HUES6 (cell line): ENCODE measurements around the gene PRELID3B.
"Not testable (repeated sequence)": the region's sequence is repeated elsewhere in the genome, so short reads cannot be mapped to it uniquely, and the experiment has no call there.

ENCODE experiments used
- H3K27ac ChIP-seq: 2 replicates; pipeline ENCODE4 v1.7.0; 2013; ENCODE audit warnings: low read depth, mild to moderate bottlenecking, low read length, inconsistent platforms
- H3K27me3 ChIP-seq: 2 replicates; pipeline ENCODE4 v1.6.1; 2013; ENCODE audit warnings: low read length; ENCODE audit not compliant: control insufficient read depth, insufficient read depth
- H3K36me3 ChIP-seq: 2 replicates; pipeline ENCODE4 v1.6.1; 2013; ENCODE audit warnings: low read length; ENCODE audit not compliant: control insufficient read depth, insufficient read depth
- H3K4me1 ChIP-seq: 2 replicates; pipeline ENCODE4 v1.6.1; 2013; ENCODE audit warnings: low read length; ENCODE audit not compliant: control insufficient read depth, insufficient read depth
- H3K4me3 ChIP-seq: 2 replicates; pipeline ENCODE4 v1.5.1; 2013; ENCODE audit warnings: low read depth, low read length
- H3K9ac ChIP-seq: one replicate; pipeline ENCODE4 v1.6.1; 2013; ENCODE audit warnings: mild to moderate bottlenecking, low read length
- H3K9me3 ChIP-seq: 2 replicates; pipeline ENCODE4 v1.6.1; 2013; ENCODE audit warnings: low read depth, low read length; ENCODE audit not compliant: control insufficient read depth, insufficient read depth

PRELID3B gene

DNA sequence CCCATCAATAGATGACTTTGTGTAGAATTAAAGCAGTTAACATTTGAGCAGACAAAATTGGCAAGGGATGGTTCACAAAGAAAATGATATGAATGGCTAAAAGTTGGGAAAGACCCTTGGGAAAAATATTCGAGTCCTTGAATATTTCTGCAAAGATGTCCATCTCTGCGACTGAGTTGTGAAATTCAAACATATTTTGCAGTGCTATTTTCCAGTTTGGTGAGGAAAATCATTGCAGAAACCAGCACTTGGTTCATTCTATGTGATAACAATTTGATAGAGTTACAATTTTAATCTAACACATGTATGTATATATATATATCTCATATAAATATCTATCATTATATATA is 6.1 kb upstream of the PRELID3B start:
- Histone ChIP-seq H3K27me3 (peaks cover 31% of the 10 kb centered on the region), H3K27ac (no peak overlapping the region), H3K4me1 (no peaks in the 10 kb centered on the region), H3K4me3 (no peak overlapping the region), H3K9me3 (no peaks in the 10 kb centered on the region), H3K36me3 (no peaks in the 10 kb centered on the region), H3K9ac (no peak overlapping the region)

DNA sequence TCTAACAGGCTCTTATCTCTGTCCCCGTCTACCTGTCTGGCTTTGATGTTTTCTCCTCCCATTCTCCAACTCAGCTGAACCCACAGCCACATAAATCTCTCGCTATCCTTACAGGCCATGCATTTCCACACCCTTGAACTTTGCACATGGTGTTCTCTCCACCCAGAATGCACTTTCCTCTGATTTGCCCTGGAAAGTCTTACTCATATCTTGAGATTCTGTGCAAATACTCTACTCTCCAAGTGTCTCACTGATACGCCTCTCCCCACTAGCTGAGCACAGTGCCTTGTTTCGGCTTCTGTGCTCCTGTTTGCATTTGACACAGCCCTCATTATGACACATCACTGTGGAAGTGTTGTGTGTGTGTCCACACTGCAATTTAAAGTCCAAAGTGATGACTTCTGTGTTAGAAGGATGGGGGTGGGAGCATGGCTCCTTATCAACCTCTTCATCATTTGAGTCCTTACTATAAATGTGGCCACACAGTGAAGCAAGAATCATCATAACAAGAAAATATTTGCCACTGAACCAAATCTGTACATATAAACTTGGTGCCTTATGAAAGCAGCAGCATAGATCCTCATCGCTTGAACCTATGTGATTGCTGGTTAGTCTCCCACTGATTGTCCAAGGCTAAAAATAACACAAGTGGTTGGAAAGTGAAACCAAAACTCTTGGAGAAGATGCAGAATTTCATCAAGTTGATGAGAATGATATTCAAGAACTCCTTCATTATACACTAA is 5.5 kb upstream of the PRELID3B start:
- Histone ChIP-seq H3K4me3 (no peak overlapping the region), H3K4me1 (peaks cover 2% of the 10 kb centered on the region; the same call in 1 of the 2 replicates), H3K9ac (no peak overlapping the region), H3K27me3 (peaks cover 31% of the 10 kb centered on the region), H3K9me3 (no peaks in the 10 kb centered on the region), H3K27ac (no peak overlapping the region), H3K36me3 (no peaks in the 10 kb centered on the region)

DNA sequence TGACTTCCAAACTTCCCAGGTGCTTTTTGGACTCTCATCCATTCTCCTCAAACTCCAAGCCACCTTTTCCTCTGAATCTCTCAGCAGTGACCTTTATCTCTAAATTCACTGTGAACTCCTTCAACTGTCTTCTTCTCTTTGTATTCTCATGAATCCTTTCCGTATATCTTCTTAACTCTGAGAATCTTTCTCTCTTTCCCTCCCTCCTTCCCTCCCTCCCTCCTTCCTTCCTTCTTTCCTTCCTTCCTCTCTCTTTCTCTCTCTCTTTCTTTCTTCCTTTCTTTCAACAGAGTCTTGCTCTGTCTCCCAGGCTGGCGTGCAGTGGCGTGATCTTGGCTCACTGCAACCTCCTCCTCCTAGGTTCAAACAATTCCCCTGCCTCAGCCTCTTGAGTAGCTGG is 4.3 kb upstream of the PRELID3B start:
- Histone ChIP-seq H3K9me3 (no peaks in the 10 kb centered on the region), H3K4me1 (peaks cover 4% of the 10 kb centered on the region; the same call in 1 of the 2 replicates), H3K27ac (no peak overlapping the region), H3K36me3 (no peaks in the 10 kb centered on the region), H3K27me3 (peaks cover 26% of the 10 kb centered on the region), H3K9ac (no peak overlapping the region), H3K4me3 (no peak overlapping the region)

DNA sequence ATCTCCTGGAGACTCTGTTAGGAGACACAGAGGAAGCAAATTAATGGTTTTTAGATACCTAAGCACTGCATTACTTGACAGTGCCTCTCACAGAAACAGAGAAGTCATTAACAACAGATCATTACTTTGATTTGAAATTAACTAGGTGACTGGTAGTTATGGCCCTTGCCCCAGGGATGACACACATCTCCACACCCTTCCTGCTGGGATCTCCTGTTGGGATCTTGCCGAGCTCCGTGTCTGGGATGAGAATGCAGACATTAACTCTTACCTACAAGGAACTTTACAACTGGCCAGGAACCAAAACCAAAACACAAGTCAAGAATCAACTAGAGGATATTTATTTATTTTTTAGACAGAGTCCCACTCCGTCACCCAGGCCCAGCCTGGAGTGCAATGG is 2.2 kb upstream of the PRELID3B start:
- Histone ChIP-seq H3K4me3 (no peak overlapping the region), H3K36me3 (no peaks in the 10 kb centered on the region), H3K27me3 (peaks cover 17% of the 10 kb centered on the region), H3K4me1 (peaks cover 4% of the 10 kb centered on the region; the same call in 1 of the 2 replicates), H3K9ac (no peak overlapping the region), H3K9me3 (no peaks in the 10 kb centered on the region), H3K27ac (no peak overlapping the region)

DNA sequence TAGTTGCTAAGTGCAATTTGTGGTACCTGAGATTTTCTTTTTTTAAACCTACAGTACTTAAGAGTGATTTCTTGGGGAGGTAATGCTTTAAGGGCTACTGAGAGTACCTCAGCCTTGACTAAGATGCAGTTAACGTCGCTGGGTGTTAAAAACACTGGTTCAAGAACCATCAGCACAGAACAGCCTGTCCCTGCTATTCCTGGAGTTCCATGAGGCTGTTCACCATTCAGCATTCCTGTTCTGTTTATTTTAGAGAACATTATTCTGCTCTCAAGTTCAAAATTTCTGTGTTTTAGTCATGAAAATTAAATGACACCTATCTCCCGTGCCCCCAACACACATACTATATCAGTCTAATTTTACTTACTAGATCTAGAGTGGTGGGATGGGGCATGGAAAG is 1.7 kb upstream of the PRELID3B start:
- no peaks in the 10 kb centered on the region for H3K9me3 ChIP-seq
- H3K27ac ChIP-seq = no peak overlapping the region
- peaks cover 4% of the 10 kb centered on the region; the same call in 1 of the 2 replicates for H3K4me1 ChIP-seq

DNA sequence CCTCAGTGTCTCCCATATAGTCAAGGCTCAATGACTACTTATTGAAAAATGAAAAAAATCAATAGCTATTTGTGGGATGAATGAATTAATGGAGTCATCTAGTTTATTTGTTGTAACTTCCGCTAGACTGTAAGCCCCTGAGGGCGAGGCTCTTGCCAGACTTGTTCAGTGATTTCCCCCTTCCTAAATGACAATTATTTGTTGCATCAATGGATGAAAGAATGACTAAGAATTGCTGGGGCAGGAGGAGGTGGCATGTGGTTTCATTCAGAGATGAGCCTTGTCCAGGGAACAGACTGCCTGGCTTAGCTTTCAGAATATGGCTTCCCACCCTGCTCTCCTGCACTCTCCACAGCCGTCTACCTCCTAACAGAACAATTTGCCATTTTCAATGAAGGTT is 1.1 kb upstream of the PRELID3B start:
- H3K36me3 ChIP-seq = no peaks in the 10 kb centered on the region
- peaks cover 4% of the 10 kb centered on the region; the same call in 1 of the 2 replicates for H3K4me1 ChIP-seq
- H3K27me3 ChIP-seq = peaks cover 13% of the 10 kb centered on the region
- H3K9ac ChIP-seq = no peak overlapping the region
- no peak overlapping the region for H3K4me3 ChIP-seq
- H3K9me3 ChIP-seq = no peaks in the 10 kb centered on the region
- no peak overlapping the region for H3K27ac ChIP-seq

More for the DNA sequence above, 1.7 kb upstream of the PRELID3B start:
- Histone ChIP-seq H3K36me3 (no peaks in the 10 kb centered on the region), H3K4me3 (no peak overlapping the region), H3K27me3 (peaks cover 13% of the 10 kb centered on the region), H3K9ac (no peak overlapping the region)

DNA sequence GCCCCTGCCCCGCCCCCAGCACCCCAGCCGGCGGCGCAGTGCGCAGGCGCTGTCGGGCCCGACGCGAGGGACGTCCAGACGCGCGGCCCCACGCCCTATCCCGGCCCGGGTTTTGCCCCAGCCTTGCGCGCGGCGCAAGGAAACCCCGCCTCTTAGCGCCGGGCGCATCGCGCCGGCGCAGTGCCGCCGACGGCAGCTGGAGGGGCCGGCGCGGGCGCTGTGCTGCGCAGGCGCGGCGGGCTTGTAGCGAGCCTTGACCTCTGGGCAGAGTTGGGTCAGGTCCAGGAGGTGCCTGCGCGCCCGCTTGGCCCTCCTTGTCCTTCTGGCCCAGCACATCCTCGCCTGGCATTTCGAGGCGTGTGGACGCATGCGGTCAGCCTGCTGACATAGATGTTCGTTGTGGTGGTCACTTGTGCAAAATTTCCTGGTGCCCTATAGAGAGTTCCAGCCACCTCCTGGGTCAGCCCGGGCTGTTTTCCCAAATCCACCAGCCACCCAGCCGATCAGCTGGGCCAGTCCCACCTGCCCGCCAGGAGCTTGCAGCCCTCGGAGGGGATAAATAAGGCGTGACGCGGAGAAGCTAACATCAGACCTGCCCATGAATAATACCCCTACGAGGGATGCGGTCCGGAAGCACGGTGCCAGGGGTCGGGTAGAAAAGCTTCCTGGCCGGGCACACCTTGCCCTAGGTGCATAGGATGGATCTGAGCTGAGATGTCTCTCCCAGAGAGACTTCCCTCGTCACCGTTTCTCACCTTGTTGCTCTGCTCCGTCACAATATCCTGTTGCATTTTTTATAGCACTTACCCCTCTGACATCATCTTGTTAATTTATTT is 428 bp upstream of the PRELID3B start:
- Histone ChIP-seq H3K36me3 (peaks cover 4% of the 10 kb centered on the region), H3K4me1 (peaks cover 4% of the 10 kb centered on the region; the same call in 1 of the 2 replicates), H3K9me3 (no peaks in the 10 kb centered on the region), H3K27me3 (peaks cover 9% of the 10 kb centered on the region), H3K4me3 (peak overlapping the region; percentile 75), H3K9ac (peak overlapping the region; percentile 76), H3K27ac (peak overlapping the region; percentile 65; the same call in 1 of the 2 replicates)

DNA sequence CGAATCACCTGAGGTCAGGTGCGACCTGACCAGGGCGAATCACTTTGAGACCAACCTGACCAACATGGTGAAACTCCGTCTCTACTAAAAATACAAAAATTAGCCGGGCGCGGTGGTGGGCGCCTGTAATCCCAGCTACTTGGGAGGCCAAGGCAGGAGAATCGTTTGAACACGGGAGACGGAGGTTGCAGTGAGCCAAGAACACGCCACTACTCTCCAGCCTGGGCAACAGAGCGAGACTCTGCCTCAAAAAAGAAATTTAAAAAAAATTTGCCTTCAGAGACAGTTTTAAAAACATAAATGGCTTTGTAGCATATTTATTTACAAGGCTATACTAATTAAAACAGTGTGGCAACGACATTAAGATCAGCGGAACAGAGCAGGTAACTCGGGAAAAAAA is 1.1 kb downstream of the PRELID3B start:
- not testable (repeated sequence) for H3K4me1 ChIP-seq, H3K27me3 ChIP-seq, H3K27ac ChIP-seq, H3K9me3 ChIP-seq, H3K9ac ChIP-seq
- peak overlapping the region; percentile 75 for H3K4me3 ChIP-seq
- H3K36me3 ChIP-seq = peaks cover 20% of the 10 kb centered on the region

DNA sequence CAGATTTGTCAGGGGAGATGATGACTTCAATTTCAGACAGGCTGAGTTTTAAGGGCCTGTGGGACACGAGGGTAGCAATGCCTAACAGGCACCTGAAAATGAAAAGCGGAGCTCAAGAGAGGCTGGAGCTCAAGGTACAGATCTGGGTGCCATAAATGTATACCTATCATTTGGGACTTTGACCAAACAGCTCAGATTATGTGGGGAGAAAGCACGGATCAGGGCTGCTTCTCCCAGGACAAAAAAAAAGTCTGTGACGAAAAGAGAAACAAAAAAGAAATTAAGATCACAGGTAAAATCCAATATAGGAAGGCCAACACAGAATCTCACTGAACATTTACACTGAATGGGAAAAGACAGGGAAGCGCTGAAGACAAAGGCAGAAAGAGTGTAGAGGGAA is 1.9 kb downstream of the PRELID3B start:
- Histone ChIP-seq H3K27me3 (no peaks in the 10 kb centered on the region), H3K4me1 (peaks cover 4% of the 10 kb centered on the region; the same call in 1 of the 2 replicates), H3K9ac (no peak overlapping the region), H3K9me3 (no peaks in the 10 kb centered on the region), H3K27ac (no peak overlapping the region), H3K36me3 (peaks cover 28% of the 10 kb centered on the region), H3K4me3 (no peak overlapping the region)

DNA sequence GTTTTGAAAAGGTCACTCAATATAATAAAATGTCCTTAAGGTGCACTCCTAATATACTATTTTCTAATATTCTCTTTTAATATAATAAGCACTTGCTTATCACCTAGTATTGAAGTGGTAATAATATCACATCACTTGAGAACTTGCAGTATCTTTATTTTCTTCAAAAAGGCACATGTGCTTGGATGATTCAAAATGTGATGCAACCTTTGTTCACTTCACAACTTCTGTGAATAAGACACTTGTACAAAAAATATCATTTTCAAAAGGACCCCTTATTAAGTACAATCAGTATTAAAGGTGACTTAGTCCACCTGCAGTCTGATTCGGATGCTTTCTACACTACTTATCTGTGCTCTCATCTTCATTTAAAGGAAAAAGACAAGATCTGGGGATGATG is 3.4 kb downstream of the PRELID3B start:
- H3K36me3 ChIP-seq = peaks cover 41% of the 10 kb centered on the region

DNA sequence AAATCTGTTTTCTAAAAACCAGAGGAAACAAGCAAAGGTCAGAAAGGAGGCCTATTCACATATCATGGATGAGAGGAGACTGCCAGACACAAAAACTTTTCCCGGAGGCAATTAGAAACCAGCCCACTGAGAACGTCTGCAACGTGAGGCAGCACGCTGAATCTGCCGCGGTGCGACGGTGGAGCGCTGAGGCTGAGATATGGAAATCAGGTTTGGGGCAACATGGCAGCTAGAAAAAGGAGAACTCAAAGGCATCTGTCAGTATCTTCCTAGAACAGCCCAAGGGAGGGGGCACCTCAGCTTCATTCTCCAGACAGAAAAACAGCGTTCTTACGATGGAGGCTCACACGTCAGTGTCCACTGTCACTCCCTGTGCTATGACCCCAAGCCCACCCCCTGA is 5.2 kb downstream of the PRELID3B start:
- H3K27ac ChIP-seq = no peak overlapping the region
- H3K9ac ChIP-seq = no peak overlapping the region
- H3K9me3 ChIP-seq = no peaks in the 10 kb centered on the region
- H3K27me3 ChIP-seq = no peaks in the 10 kb centered on the region
- no peak overlapping the region for H3K4me3 ChIP-seq
- no peaks in the 10 kb centered on the region for H3K4me1 ChIP-seq
- peaks cover 41% of the 10 kb centered on the region for H3K36me3 ChIP-seq

More for the DNA sequence above, 3.4 kb downstream of the PRELID3B start:
- H3K4me1 ChIP-seq = peaks cover 4% of the 10 kb centered on the region; the same call in 1 of the 2 replicates
- no peak overlapping the region for H3K4me3 ChIP-seq
- H3K27ac ChIP-seq = no peak overlapping the region
- no peaks in the 10 kb centered on the region for H3K9me3 ChIP-seq
- no peaks in the 10 kb centered on the region for H3K27me3 ChIP-seq
- no peak overlapping the region for H3K9ac ChIP-seq
